Retinal pigment epithelial cell (primary cell): ENCODE measurements around the gene MGME1.

ENCODE experiments used
- DNase-seq: peaks from one replicate; pipeline ENCODE4 v3.0.0-alpha.2; 2010; ENCODE audit warnings: low read depth
- H3K4me3 ChIP-seq: 2 replicates; pipeline ENCODE4 v1.5.1; 2011; ENCODE audit warnings: mild to moderate bottlenecking, low read length, control low read depth, moderate library complexity
- CTCF ChIP-seq: conservative IDR thresholded peaks from 2 replicates; pipeline ENCODE4 v1.5.1; 2011; ENCODE audit warnings: low read depth, low read length, control low read depth, inconsistent platforms

MGME1 gene

GRCh38 chr20:17995967-17996819 is 27.4 kb downstream of the MGME1 start:
- H3K4me3 ChIP-seq: no peak overlapping the region
- TF ChIP-seq CTCF: peak; percentile 99
- DNase-seq: no peak

GRCh38 chr20:17998446-17998845 is 29.6 kb downstream of the MGME1 start:
- no peak overlapping the region for H3K4me3 ChIP-seq
- no peak for TF ChIP-seq CTCF
- no peak for DNase-seq

GRCh38 chr20:17999566-17999965 is 30.7 kb downstream of the MGME1 start:
- no peak for TF ChIP-seq CTCF
- no peak for DNase-seq
- H3K4me3 ChIP-seq: no peak overlapping the region

GRCh38 chr20:18001131-18001921 is 32.5 kb downstream of the MGME1 start:
- peak; percentile 63 for DNase-seq
- TF ChIP-seq CTCF: no peak
- H3K4me3 ChIP-seq: no peak overlapping the region

- no peak for DNase-seq
- TF ChIP-seq CTCF: no peak
These were observed 35.1 kb downstream of the MGME1 start for GRCh38 chr20:18003897-18004296.

GRCh38 chr20:18004384-18005031 is 35.7 kb downstream of the MGME1 start:
- H3K4me3 ChIP-seq: no peak overlapping the region
- no peak for DNase-seq
- TF ChIP-seq CTCF: no peak

More at GRCh38 chr20:18003897-18004296, 35.1 kb downstream of the MGME1 start:
- H3K4me3 ChIP-seq: no peak overlapping the region
